NCI-H1105 treated with DMSO at 0.1 percent for 48 hours (cell line): ENCODE data around the gene TNS1.

ENCODE experiments used
- DNase-seq: peaks from one replicate; lab custom pipeline; 2025; lab: John Stamatoyannopoulos, UW

The TNS1 gene

GRCh38 chr2:217956586-217957457 is 46.0 kb downstream of the TNS1 start:
- DNase-seq, result no peak

DNA sequence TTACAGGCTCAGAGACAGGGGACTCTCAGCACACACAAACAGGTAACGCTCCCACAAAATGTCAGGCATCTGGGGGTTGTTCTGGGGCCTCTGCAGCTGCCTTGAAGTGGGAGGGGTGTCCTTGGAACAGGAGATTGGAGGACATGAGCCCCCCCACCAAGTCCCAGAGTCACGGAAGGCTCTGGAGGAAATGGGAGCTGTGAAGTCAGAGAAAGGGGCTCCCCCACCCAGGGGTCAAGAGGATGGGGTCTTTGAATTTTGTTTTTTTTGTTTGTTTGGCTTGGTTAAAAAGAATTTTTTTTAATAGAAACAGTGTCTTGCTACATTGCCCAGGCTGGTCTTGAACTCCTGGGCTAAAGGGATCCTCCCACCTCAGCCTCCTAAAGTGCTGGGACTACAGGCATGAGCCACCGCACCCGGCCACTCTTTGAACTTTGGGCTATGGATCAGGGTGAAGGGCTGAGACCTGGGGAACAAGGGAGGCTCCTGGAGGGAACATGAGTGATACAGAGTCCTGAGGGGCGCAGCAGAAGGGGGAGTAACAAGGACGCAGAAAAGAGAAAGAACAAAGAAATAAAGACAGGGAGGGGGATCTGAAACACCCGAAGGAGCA is 46.8 kb downstream of the TNS1 start:
- no peak for DNase-seq

- no peak for DNase-seq
Observed at GRCh38 chr2:217954971-217955740, 47.6 kb downstream of the TNS1 start.

DNA sequence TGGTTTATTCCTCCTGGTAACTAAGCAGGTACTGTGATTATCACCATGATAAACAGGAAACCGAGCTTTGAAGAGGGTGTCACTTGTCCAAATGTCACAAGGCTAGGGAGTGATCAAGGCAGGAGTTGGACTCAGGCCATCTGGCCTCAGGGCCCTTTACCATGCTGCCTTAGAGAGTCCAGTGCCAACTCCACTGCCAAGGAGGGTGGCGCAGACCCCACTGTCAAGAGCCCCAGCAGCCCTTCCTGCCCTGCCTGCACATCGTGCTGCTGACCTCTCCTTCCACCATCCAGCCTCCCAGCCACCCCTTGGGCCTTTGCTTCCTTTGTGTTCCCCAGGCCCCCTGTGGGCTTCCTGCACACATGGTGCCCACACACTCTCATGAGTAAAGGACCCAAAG is 48.3 kb downstream of the TNS1 start:
- no peak for DNase-seq

DNA sequence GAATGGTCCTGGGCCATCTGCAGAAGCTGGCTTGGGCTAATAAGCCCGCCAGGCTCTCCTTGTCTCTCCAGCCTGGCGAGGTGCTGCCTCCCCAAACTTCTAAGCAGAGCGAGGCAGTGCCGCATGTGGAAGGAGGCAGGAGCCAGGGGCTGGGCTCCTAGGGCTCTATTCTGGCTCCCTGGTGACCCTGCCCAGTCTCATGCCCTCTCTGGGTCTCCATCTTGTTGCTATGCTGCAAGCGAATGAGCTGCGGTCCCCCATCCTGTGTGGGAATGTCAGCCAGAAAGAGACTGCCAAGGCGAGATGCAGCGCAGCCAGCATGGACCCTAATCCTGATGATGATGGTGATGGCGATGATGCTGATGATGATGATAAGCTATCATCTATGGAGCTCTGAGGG is 48.7 kb downstream of the TNS1 start:
- no peak for DNase-seq

GRCh38 chr2:217953531-217953932 is 49.3 kb downstream of the TNS1 start:
- DNase-seq, result no peak

DNA sequence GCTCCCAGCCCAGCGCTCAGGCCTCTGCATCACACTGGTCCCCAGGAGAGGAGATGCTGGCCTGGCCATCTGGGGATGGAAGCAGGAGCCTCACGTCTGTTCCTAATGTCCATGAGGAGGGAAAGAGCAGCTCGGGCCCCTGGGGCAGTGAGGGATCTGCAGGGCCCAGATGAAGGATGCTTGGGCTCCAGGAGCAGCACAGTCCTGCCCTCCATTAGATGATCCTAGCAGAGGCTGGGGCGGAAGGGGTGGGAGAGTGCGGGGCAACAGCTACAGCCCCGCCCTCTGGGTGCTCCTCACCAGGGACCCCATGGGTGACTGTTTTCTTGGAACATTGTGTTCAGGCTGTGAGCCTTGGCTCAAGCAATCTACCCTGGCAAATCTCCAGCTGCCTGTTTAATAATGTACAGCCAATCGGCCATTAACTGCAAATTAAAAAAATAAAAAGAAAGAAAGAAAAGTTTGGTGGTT is 49.7 kb downstream of the TNS1 start:
- no peak for DNase-seq

- DNase-seq, result no peak
Observed at GRCh38 chr2:217952409-217952808, 50.4 kb downstream of the TNS1 start.

DNA sequence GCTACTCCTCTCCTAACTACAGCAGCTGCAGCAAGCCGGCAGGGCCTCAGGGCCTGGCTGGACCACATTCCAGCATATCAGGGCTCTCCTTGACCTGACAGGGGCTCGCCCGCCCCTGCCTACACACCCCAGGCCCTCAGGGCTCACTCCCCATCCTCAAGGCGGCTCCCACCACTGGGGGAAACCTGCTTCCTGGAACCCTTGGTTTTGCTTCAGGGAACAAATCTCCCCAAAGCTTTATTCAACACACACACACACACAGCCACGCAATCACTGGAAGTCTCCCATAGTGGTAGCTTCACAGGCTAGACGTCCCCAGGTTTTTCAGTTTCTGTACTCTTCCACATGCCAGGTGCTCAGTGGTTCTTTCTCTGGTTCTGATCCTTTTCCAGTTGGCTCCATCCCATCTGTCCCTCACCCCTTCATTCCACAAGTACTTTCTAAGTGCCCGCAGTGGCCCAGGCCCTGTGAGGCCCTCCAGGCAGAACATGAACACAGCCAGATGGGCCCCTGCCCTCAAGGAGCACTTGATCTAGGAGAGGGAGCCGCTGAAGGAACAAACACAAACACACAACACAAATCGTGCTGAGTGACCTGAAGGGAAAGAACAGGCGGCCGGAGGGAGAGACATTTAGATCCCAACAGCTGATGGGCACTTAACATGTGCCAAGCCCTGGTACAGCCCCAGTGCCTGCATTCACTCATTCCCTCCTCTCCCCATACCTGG is 51.1 kb downstream of the TNS1 start:
- DNase-seq, result no peak

DNA sequence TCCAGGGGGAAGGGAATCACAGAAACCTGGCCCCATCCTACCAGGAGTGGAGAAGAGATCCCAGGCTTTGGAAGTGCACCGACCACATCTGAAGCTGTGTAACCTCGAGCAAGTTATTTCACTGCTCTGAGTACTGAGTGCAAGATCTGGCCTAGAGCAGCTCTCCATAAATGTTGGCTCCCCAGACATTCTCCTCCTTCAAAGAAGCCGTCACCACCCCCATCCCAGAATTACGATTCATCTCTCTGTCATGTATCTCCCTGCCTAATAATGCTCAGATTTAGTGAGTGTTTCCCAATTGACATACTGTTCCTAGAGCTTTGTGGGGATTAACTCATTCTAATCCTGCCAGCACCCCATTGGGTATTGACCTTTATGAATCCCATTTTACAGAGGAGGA is 51.7 kb downstream of the TNS1 start:
- no peak for DNase-seq

DNA sequence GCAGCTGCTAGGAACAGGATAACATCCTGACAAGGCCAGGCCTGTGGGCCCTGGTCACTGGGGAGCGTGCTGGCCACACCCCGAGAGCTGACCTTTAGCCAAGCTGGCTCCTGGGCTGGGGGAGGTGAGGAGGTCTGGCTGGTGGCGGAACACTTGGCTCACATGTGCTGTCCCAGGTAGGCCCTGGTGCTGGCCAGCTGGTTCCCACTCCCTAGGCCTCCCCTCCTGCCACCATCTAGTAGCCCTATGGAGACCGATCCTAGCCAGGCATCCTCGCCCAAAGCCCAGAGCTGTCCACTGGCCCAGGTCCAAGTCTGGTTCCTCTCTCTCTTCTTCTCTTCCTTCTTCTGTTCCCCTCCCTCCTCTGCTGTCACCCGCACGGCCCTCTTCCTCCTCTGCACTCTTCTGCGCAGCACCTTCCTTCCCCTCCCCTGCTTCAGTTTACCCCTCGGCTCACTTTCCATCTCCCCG is 52.4 kb downstream of the TNS1 start:
- no peak for DNase-seq

GRCh38 chr2:217949447-217949846 is 53.3 kb downstream of the TNS1 start:
- DNase-seq, result no peak

DNA sequence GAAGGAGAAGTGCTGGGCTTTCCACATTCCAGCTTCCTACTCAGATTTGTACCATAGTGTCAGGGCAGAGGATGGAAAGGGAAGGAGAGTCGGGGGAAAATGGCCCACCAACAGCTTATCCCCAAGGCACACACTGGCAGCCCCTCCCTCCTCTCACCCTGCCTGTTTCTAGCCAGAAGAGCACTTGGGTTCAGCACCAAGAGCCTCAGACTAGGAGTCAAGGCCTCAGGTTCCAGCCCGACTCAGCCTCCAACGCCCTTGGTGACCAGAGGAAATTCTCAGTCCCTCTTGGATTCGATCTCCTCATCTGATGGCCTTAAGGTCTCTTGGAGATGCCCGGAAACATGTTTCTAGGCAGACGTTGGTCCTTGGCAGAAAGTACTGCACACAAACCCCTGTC is 53.9 kb downstream of the TNS1 start:
- no peak for DNase-seq

DNA sequence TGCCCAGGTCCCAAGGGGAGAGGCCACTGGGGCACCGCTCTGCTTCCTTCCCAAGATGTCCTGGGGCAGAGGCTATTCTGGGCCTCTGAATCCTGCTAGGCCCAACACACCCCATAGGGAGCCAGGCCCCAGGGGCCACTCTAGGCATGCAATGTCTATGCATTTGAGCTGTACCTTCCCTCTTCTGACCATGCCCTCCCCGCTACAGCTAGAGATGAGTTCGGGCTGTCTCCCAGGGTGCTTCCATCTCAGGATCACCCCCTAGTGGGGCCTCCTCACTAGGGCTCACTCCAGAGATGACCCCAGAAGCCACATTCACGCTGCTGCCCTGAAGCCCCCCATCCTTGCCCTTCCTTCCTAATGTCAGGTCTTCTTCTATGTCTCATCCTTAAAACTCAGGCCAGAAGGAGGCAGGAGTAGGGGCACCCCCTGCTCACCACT is 54.4 kb downstream of the TNS1 start:
- no peak for DNase-seq

DNA sequence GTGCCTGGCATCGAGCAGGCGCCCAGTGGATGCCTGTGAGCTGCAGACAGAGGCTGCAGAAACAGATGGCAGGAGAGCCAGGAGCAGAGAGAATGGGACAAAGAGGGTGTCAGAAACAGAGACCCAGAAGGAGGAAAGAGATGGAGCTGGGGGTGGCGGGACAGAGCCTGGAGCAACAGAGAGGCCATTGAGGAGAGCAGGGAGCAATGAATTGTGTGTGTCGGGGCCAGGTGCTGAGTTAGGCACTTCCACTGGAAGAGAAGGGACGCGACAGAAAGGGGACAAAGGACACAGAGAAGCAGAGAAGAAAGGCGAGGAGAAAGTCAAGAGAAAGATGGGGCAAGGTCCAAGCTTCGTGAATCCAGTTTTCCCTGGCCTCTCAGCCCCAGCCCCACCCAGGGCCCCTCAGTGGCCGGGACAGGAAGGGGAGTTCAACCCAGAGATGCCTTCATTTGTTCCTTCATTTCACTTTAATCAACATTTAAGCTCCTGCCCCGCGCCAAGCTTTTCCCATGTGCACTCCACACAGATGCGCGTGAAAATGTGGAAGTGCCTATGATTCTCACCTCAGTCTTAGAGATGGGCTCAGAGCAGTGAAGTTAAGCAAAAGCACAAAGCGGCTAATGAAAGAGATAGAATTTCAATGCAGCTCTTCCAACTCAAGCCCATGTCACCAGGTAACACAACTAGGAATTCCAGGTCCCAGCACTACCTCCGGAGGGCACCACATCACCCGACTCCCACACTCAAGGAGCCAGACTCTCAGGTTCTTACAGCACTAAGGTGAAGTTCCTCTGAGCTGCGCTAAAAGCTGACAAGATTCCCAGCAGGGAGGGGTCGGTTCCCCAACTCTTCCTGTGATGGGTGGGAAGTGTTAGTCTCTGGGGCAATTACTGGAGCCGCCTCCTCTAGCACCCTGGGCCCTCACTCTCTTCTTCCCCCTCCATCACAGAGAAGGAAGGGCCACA is 55.1 kb downstream of the TNS1 start:
- DNase-seq, result no peak

DNA sequence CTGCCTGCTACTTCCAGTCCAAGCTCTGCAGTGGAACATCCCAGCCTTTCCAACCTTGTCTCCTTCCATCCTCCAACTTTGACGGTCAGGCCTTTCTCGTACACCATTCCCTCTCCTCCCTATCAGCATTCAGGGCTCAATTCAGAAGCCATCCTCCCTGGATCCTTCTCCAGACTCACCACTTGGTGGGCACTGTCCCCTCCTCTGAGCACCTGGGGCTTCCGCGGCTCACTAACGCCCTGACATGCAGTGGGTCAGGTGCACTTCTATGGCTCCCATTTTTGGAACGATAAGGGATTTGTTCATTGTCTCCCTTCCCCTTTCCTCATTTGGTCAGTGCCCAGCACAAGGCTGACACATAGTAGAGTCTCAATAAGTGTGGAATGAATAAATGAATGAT is 56.7 kb downstream of the TNS1 start:
- DNase-seq, result no peak

GRCh38 chr2:217945530-217945929 is 57.3 kb downstream of the TNS1 start:
- DNase-seq, result no peak

GRCh38 chr2:217944923-217945322 is 57.9 kb downstream of the TNS1 start:
- no peak for DNase-seq

GRCh38 chr2:217944366-217944765 is 58.4 kb downstream of the TNS1 start:
- no peak for DNase-seq

DNA sequence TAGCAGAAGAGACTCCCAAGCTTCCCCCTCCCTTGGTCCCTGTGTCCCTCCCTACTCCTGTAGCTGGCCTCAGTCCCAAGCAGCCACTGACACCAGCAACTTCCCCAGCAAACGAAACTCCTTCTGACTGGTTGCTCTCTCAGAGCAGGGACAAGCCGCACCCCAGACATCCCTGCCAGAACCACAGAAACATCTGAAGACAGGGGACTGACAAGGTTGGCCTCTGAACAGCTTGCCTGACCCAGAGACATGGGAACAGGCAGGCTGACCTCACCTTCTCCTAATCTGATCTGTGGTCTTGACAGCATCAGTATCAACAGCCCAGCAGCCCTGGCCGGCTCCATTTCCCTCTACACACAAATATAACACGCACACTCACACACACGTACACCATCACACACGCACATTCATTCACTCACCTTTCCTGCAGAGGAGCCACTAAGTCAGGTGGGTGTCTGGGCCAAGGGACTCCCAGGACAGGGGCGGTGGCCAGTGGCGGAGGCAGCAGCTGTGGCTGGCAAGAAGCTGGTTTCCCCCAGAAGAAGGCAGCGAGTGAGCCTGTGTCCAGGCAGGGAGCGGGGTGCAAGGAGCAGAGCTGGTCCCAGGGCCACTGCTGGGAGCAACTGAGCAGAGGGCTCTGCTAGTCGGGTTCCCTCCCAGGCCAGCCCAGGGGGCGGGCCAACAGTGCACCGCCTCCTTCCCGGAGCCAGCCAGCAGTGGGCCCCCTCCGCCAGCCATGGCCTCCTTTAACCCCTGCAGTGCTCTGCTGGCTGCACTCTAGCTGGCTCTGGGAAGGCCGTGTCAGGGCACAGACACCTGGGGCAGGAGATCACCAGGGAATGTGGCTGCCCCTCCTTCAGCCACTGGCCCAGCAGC is 59.1 kb downstream of the TNS1 start:
- DNase-seq, result no peak
